Stimulated activated CD8-positive, alpha-beta memory T cell treated with anti-CD3 and anti-CD28 coated beads, Interleukin-7, amount 100 ng/mL, for 1 hour (primary cell): ENCODE results near the gene INTS7.
A peak's percentile ranks its signal among the peaks of the same experiment; 100 is the strongest.

ENCODE experiments used
- DNase-seq, 2 donors: peaks; one replicate each; pipeline ENCODE4 v3.0.0-alpha.2; 2020; ENCODE audit warnings: low read depth in 2 of 2

INTS7 gene

GRCh38 chr1:212035123-212035834, at the start of gene INTS7, which contains the start of gene DTL:
Gene INTS7, minus strand, starts transcription at chr1:212035557. Its CDS starts 120 bp downstream, at chr1:212035437.
Gene DTL, plus strand, starts transcription at chr1:212035748. Its CDS starts 143 bp downstream, at chr1:212035891.
- DNase-seq: peak; percentile 91 to 94

GRCh38 chr1:212082765-212083406, 47.5 kb upstream of the INTS7 start:
- no peak for DNase-seq

- no peak for DNase-seq
These were observed 43.5 kb upstream of the INTS7 start for GRCh38 chr1:212078826-212079225.

GRCh38 chr1:212077028-212077427, 41.7 kb upstream of the INTS7 start:
- no peak for DNase-seq

GRCh38 chr1:212074856-212075255, 39.5 kb upstream of the INTS7 start:
- no peak for DNase-seq

GRCh38 chr1:212074313-212074712, 39.0 kb upstream of the INTS7 start:
- no peak for DNase-seq

- DNase-seq: no peak
These were observed 38.1 kb upstream of the INTS7 start for GRCh38 chr1:212073490-212073889.

- DNase-seq: no peak
These were observed 36.7 kb upstream of the INTS7 start for GRCh38 chr1:212072047-212072446.

GRCh38 chr1:212070720-212071302, 35.5 kb upstream of the INTS7 start:
- no peak for DNase-seq

- DNase-seq: no peak
These were observed 32.4 kb upstream of the INTS7 start for GRCh38 chr1:212067787-212068186.

- DNase-seq: no peak
These were observed 27.6 kb upstream of the INTS7 start for GRCh38 chr1:212062832-212063438.

- no peak for DNase-seq
These were observed 25.5 kb upstream of the INTS7 start for GRCh38 chr1:212060632-212061472.

- DNase-seq: no peak
These were observed 20.0 kb upstream of the INTS7 start for GRCh38 chr1:212055333-212055732.

GRCh38 chr1:212053993-212054392, 18.6 kb upstream of the INTS7 start:
- DNase-seq: no peak

- no peak for DNase-seq
These were observed 10.6 kb upstream of the INTS7 start for GRCh38 chr1:212045981-212046380.

- DNase-seq: no peak
These were observed 9.5 kb upstream of the INTS7 start for GRCh38 chr1:212044851-212045250.

- no peak for DNase-seq
These were observed 7.1 kb upstream of the INTS7 start for GRCh38 chr1:212042436-212042835.

- no peak for DNase-seq
These were observed 5.5 kb upstream of the INTS7 start for GRCh38 chr1:212040629-212041412.

GRCh38 chr1:212039622-212040021, 4.3 kb upstream of the INTS7 start:
- no peak for DNase-seq

GRCh38 chr1:212037900-212038299, 2.5 kb upstream of the INTS7 start:
- DNase-seq: no peak
